Measurements from ENCODE around the gene CHAD. TPM values are rescaled to one million over a fixed set of nuclear protein-coding genes. Genes with fewer than 3 reads are reported as not detected.
A peak's percentile ranks its signal among the peaks of the same experiment; 100 is the strongest.
"Not testable (repeated sequence)": the region's sequence is repeated elsewhere in the genome, so short reads cannot be mapped to it uniquely, and the experiment has no call there.

The CHAD gene
- total RNA-seq, 2 donors from 2014 or later = not detected

- peak overlapping the region in 1 of 2 donors; percentile 46 for H3K27ac ChIP-seq
- no peaks in the 10 kb centered on the region for H3K27me3 ChIP-seq (replicated peaks; ENCODE audit: insufficient read depth)
- ATAC-seq (ENCODE audit: insufficient number of reproducible peaks, low FRiP score, low read depth) (no peak), DNase-seq (ENCODE audit: low spot score) (no peak)
- peaks cover 8 to 27% of the 10 kb centered on the region in 2 donors for H3K4me1 ChIP-seq (ENCODE audit: control insufficient read depth in 1 of 2, low read depth in 2 of 2)
- TF ChIP-seq, protein P1, sequence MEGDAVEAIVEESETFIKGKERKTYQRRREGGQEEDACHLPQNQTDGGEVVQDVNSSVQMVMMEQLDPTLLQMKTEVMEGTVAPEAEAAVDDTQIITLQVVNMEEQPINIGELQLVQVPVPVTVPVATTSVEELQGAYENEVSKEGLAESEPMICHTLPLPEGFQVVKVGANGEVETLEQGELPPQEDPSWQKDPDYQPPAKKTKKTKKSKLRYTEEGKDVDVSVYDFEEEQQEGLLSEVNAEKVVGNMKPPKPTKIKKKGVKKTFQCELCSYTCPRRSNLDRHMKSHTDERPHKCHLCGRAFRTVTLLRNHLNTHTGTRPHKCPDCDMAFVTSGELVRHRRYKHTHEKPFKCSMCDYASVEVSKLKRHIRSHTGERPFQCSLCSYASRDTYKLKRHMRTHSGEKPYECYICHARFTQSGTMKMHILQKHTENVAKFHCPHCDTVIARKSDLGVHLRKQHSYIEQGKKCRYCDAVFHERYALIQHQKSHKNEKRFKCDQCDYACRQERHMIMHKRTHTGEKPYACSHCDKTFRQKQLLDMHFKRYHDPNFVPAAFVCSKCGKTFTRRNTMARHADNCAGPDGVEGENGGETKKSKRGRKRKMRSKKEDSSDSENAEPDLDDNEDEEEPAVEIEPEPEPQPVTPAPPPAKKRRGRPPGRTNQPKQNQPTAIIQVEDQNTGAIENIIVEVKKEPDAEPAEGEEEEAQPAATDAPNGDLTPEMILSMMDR (IDR thresholded peaks at IDR 0.05) = no peak
- no peaks in the 10 kb centered on the region for H3K9me3 ChIP-seq
- peak overlapping the region; percentile 57 for H3K4me3 ChIP-seq
- no peaks in the 10 kb centered on the region for H3K36me3 ChIP-seq
Observed at GRCh38 chr17:50421308-50422051, 47.2 kb downstream of the CHAD start.

GRCh38 chr17:50420419-50421112 is 48.1 kb downstream of the CHAD start:
- ATAC-seq (ENCODE audit: insufficient number of reproducible peaks, low FRiP score, low read depth) (no peak), DNase-seq (ENCODE audit: low spot score) (no peak)
- TF ChIP-seq, protein P1 (IDR thresholded peaks at IDR 0.05) = no peak
- H3K4me1 ChIP-seq (ENCODE audit: control insufficient read depth in 1 of 2, low read depth in 2 of 2) = peaks cover 8 to 23% of the 10 kb centered on the region in 2 donors
- no peaks in the 10 kb centered on the region for H3K36me3 ChIP-seq
- no peak overlapping the region for H3K4me3 ChIP-seq
- peak overlapping the region in 1 of 2 donors; percentile 46 for H3K27ac ChIP-seq
- H3K9me3 ChIP-seq = no peaks in the 10 kb centered on the region
- no peaks in the 10 kb centered on the region for H3K27me3 ChIP-seq (replicated peaks; ENCODE audit: insufficient read depth)

- not testable (repeated sequence) for H3K27ac ChIP-seq; H3K9me3 ChIP-seq; H3K4me3 ChIP-seq; H3K27me3 ChIP-seq (replicated peaks; ENCODE audit: insufficient read depth); H3K36me3 ChIP-seq; DNase-seq (ENCODE audit: low spot score); ATAC-seq (ENCODE audit: insufficient number of reproducible peaks, low FRiP score, low read depth)
- peaks cover 8 to 16% of the 10 kb centered on the region in 2 donors for H3K4me1 ChIP-seq (ENCODE audit: control insufficient read depth in 1 of 2, low read depth in 2 of 2)
Observed at GRCh38 chr17:50419577-50419976, 49.1 kb downstream of the CHAD start.

GRCh38 chr17:50414808-50415207 is 53.9 kb downstream of the CHAD start:
- H3K27me3 ChIP-seq (replicated peaks; ENCODE audit: insufficient read depth) = no peaks in the 10 kb centered on the region
- TF ChIP-seq, protein P1 (IDR thresholded peaks at IDR 0.05) = no peak
- no peaks in the 10 kb centered on the region for H3K36me3 ChIP-seq
- H3K9me3 ChIP-seq = no peaks in the 10 kb centered on the region
- no peak overlapping the region for H3K27ac ChIP-seq
- no peak for ATAC-seq (ENCODE audit: insufficient number of reproducible peaks, low FRiP score, low read depth)
- no peak overlapping the region for H3K4me3 ChIP-seq
- H3K4me1 ChIP-seq (ENCODE audit: control insufficient read depth in 1 of 2, low read depth in 2 of 2) = no peaks in the 10 kb centered on the region
- no peak for DNase-seq (ENCODE audit: low spot score)

Other genes with a start within 250 kb of the CHAD start
- gene TMEM92, start 194.4 kb downstream of the CHAD start, total RNA-seq = 1 to 10 TPM in 1 of 2 donors, under 1 TPM in 1; 0.28 to 1.4 TPM
- 10 to 100 TPM; 17.6 to 26.4 TPM for gene XYLT2, start 122.8 kb downstream of the CHAD start, total RNA-seq
- gene MRPL27, start 95.7 kb downstream of the CHAD start, total RNA-seq = 10 to 100 TPM; 17.1 to 42.9 TPM
- gene EME1, start 95.7 kb downstream of the CHAD start, total RNA-seq = 1 to 10 TPM in 1 of 2 donors, not detected in 1; 3.9 TPM
- gene LRRC59, start 71.4 kb downstream of the CHAD start, total RNA-seq = 10 to 100 TPM; 55.6 to 96.4 TPM
- 10 to 100 TPM; 11.1 to 41.6 TPM for gene ACSF2, start 42.7 kb downstream of the CHAD start, total RNA-seq
- 10 to 100 TPM; 21.4 to 35.3 TPM for gene RSAD1, start 10.0 kb upstream of the CHAD start, total RNA-seq
- under 1 TPM; 0.56 to 0.68 TPM for gene MYCBPAP, start 39.6 kb upstream of the CHAD start, total RNA-seq
- 1 to 10 TPM in 1 of 2 donors, not detected in 1; 1.4 TPM for gene EPN3, start 63.9 kb upstream of the CHAD start, total RNA-seq
- gene SPATA20, start 78.3 kb upstream of the CHAD start, total RNA-seq = 100 to 1,000 TPM in 1 of 2 donors, 10 to 100 TPM in 1; 82.8 to 118 TPM
- 1 to 10 TPM in 1 of 2 donors, under 1 TPM in 1; 0.27 to 2.3 TPM for gene CACNA1G, start 91.8 kb upstream of the CHAD start, total RNA-seq
- 100 to 1,000 TPM in 1 of 2 donors, 10 to 100 TPM in 1; 72.7 to 143 TPM for gene ABCC3, start 166.0 kb upstream of the CHAD start, total RNA-seq
- gene ANKRD40, start 239.0 kb upstream of the CHAD start, total RNA-seq = 10 to 100 TPM; 38.6 to 61.9 TPM

Measured in thoracic aorta (tissue), 2 donors.